Fibroblast of lung (primary cell): ENCODE measurements around the gene ERGIC1. TPM values are rescaled to one million over a fixed set of nuclear protein-coding genes. Genes with fewer than 3 reads are reported as not detected.

Source experiments
- DNase-seq, 2 donors: peaks; one replicate each; pipeline versions ENCODE4 v3.0.0 to v3.0.0-alpha.2; 2010; ENCODE audit warnings: low read depth in 2 of 2
- H2AFZ ChIP-seq: 2 replicates; pipeline ENCODE4 v1.5.1; 2012; ENCODE audit warnings: low read length, control low read depth, inconsistent platforms
- H3K27ac ChIP-seq: 2 replicates; pipeline ENCODE4 v1.5.1; 2011; ENCODE audit warnings: low read length, control low read depth; ENCODE audit not compliant: insufficient read depth
- H3K27me3 ChIP-seq: 2 replicates; pipeline ENCODE4 v1.5.1; 2011; ENCODE audit warnings: mild to moderate bottlenecking, low read length; ENCODE audit not compliant: control insufficient read depth, insufficient read depth
- H3K36me3 ChIP-seq: 2 replicates; pipeline ENCODE4 v1.5.1; 2011; ENCODE audit warnings: low read length; ENCODE audit not compliant: control insufficient read depth, insufficient read depth
- H3K4me1 ChIP-seq: 2 replicates; pipeline ENCODE4 v1.5.1; 2011; ENCODE audit warnings: low read length; ENCODE audit not compliant: control insufficient read depth, insufficient read depth; ENCODE audit errors: extremely low read depth
- H3K4me2 ChIP-seq: 2 replicates; pipeline ENCODE4 v1.5.1; 2011; ENCODE audit warnings: low read length, control low read depth; ENCODE audit not compliant: insufficient read depth; ENCODE audit errors: extremely low read depth
- H3K4me3 ChIP-seq, 4 experiments: fragments of 200-600 bp in 1 of 4; sonication (generic) in 1 of 4; replicated peaks in 1 of 4; 2 replicates each; pipeline ENCODE4 v1.5.1; 2011 to 2016; ENCODE audit warnings: low read length in 4 of 4, low read depth in 3 of 4, mild to moderate bottlenecking in 3 of 4, control low read depth in 2 of 4, inconsistent platforms in 1 of 4, mixed read lengths in 1 of 4; ENCODE audit not compliant: insufficient read depth in 1 of 4; ENCODE audit errors: control extremely low read depth in 1 of 4
- H3K79me2 ChIP-seq: 2 replicates; pipeline ENCODE4 v1.5.1; 2012; ENCODE audit warnings: mild to moderate bottlenecking, low read length, inconsistent platforms; ENCODE audit not compliant: control insufficient read depth, insufficient read depth
- H3K9ac ChIP-seq: 2 replicates; pipeline ENCODE4 v1.5.1; 2011; ENCODE audit warnings: mild to moderate bottlenecking, low read length, control low read depth; ENCODE audit not compliant: insufficient read depth
- H3K9me3 ChIP-seq: 2 replicates; pipeline ENCODE4 v1.5.1; 2012; ENCODE audit warnings: low read depth, low read length; ENCODE audit not compliant: control insufficient read depth, insufficient read depth
- H4K20me1 ChIP-seq: 2 replicates; pipeline ENCODE4 v1.5.1; 2011; ENCODE audit warnings: low read length; ENCODE audit not compliant: control insufficient read depth, insufficient read depth; ENCODE audit errors: extremely low read depth
- CTCF ChIP-seq, 2 donors: IDR thresholded peaks in 1 of 2; conservative IDR thresholded peaks in 1 of 2; 1 replicate in 1 of 2; 2 replicates in 1 of 2; pipeline ENCODE4 v1.5.1; 2011 to 2012; ENCODE audit warnings: low read length in 2 of 2, control low read depth in 1 of 2, inconsistent platforms in 1 of 2, low read depth in 1 of 2, mild to moderate bottlenecking in 1 of 2
- EZH2 ChIP-seq: IDR thresholded peaks from 2 replicates; pipeline ENCODE4 v1.5.1; 2012; ENCODE audit warnings: low read length, control low read depth, mild to moderate bottlenecking; ENCODE audit errors: missing control alignments
- polyA plus RNA-seq, 2 donors: library from polyadenylated mRNA; depleted of rRNA in 1 of 2; stranded (reverse) in 1 of 2; unstranded in 1 of 2; fragments of >200 nt; gene quantifications; 2 replicates each; pipeline ENCODE4 v1.2.1, GENCODE V29; 2011 to 2012; ENCODE audit warnings: missing spikeins in 1 of 2
- total RNA-seq: library from RNA; depleted of rRNA; stranded (reverse); fragments of >200 nt; gene quantifications from 2 replicates; pipeline ENCODE4 v1.2.1, GENCODE V29; 2014

The ERGIC1 gene
- total and polyA plus RNA-seq, 2 donors (not counting 1 experiment from before 2014, with no cell fraction given), result 113 to 171 TPM

- H3K27ac ChIP-seq, result peak overlapping the region; percentile 34
- no peaks in the 10 kb centered on the region for H3K79me2 ChIP-seq
- H2AFZ ChIP-seq, result no peak overlapping the region
- H3K4me2 ChIP-seq, result no peak overlapping the region
- peaks cover 17% of the 10 kb centered on the region for H3K36me3 ChIP-seq
- peaks cover 10% of the 10 kb centered on the region for H3K4me1 ChIP-seq
- no peaks in the 10 kb centered on the region for H4K20me1 ChIP-seq
- H3K4me3 ChIP-seq, result no peak overlapping the region
- H3K27me3 ChIP-seq, result no peaks in the 10 kb centered on the region
- no peak for TF ChIP-seq EZH2
- no peak for TF ChIP-seq CTCF (conservative IDR thresholded peaks at IDR 0.05 in 1 of 2, IDR thresholded peaks at IDR 0.05 in 1 of 2; ENCODE audit: low read depth in 1 of 2, low read length in 2 of 2)
- no peak for DNase-seq
- no peaks in the 10 kb centered on the region for H3K9me3 ChIP-seq
- H3K9ac ChIP-seq, result no peak overlapping the region
Measured at GRCh38 chr5:172925336-172925948, 91.4 kb downstream of the ERGIC1 start.

- Histone ChIP-seq H3K79me2 (no peaks in the 10 kb centered on the region), H3K4me2 (no peak overlapping the region), H3K9me3 (no peaks in the 10 kb centered on the region), H3K36me3 (peaks cover 16% of the 10 kb centered on the region), H3K9ac (no peak overlapping the region), H3K4me3 (no peak overlapping the region), H3K4me1 (peaks cover 11% of the 10 kb centered on the region), H4K20me1 (no peaks in the 10 kb centered on the region), H3K27me3 (no peaks in the 10 kb centered on the region), H3K27ac (no peak overlapping the region), H2AFZ (no peak overlapping the region)
- no peak for DNase-seq
- TF ChIP-seq CTCF (conservative IDR thresholded peaks at IDR 0.05 in 1 of 2, IDR thresholded peaks at IDR 0.05 in 1 of 2; ENCODE audit: low read depth in 1 of 2, low read length in 2 of 2) (no peak), EZH2 (no peak)
Measured at GRCh38 chr5:172926008-172926523, 92.0 kb downstream of the ERGIC1 start.

GRCh38 chr5:172926796-172927195 lies 92.7 kb downstream of the ERGIC1 start:
- Histone ChIP-seq H3K36me3 (peaks cover 14% of the 10 kb centered on the region), H4K20me1 (no peaks in the 10 kb centered on the region), H3K4me1 (peaks cover 15% of the 10 kb centered on the region), H3K9me3 (no peaks in the 10 kb centered on the region), H2AFZ (no peak overlapping the region), H3K27ac (no peak overlapping the region), H3K9ac (no peak overlapping the region), H3K4me2 (no peak overlapping the region), H3K4me3 (no peak overlapping the region), H3K79me2 (no peaks in the 10 kb centered on the region), H3K27me3 (no peaks in the 10 kb centered on the region)
- no peak for TF ChIP-seq CTCF (conservative IDR thresholded peaks at IDR 0.05 in 1 of 2, IDR thresholded peaks at IDR 0.05 in 1 of 2; ENCODE audit: low read depth in 1 of 2, low read length in 2 of 2)
- TF ChIP-seq EZH2, result no peak
- no peak for DNase-seq
